Endodermal cell (in vitro differentiated cells): ENCODE results near the gene CDIPT. TPM values are rescaled to one million over a fixed set of nuclear protein-coding genes. Genes with fewer than 3 reads are reported as not detected.

Source experiments
- DNase-seq: peaks from one replicate; pipeline ENCODE4 v3.0.0-alpha.2; 2017
- H3K27ac ChIP-seq: 2 replicates; pipeline ENCODE4 v1.5.1; 2013; ENCODE audit warnings: mild to moderate bottlenecking, low read depth, low read length, moderate library complexity
- H3K27me3 ChIP-seq: 2 replicates; pipeline ENCODE4 v1.6.1; 2013; ENCODE audit warnings: mild to moderate bottlenecking, low read length, moderate library complexity; ENCODE audit not compliant: insufficient read depth, control insufficient read depth, poor library complexity, severe bottlenecking
- H3K36me3 ChIP-seq: 2 replicates; pipeline ENCODE4 v1.7.0; 2013; ENCODE audit warnings: mild to moderate bottlenecking, low read length, moderate library complexity; ENCODE audit not compliant: control insufficient read depth, insufficient read depth
- H3K4me1 ChIP-seq: one replicate; pipeline ENCODE4 v1.7.0; 2013; ENCODE audit warnings: low read length; ENCODE audit not compliant: control insufficient read depth, insufficient read depth
- H3K4me3 ChIP-seq: 2 replicates; pipeline ENCODE4 v1.5.1; 2013; ENCODE audit warnings: mild to moderate bottlenecking, low read length, moderate library complexity
- H3K9ac ChIP-seq: 2 replicates; pipeline ENCODE4 v1.6.1; 2013; ENCODE audit warnings: mild to moderate bottlenecking, low read length, moderate library complexity; ENCODE audit not compliant: poor library complexity, severe bottlenecking; ENCODE audit errors: extremely low read depth
- H3K9me3 ChIP-seq: 2 replicates; pipeline ENCODE4 v1.6.1; 2013; ENCODE audit warnings: mild to moderate bottlenecking, low read length, moderate library complexity; ENCODE audit not compliant: control insufficient read depth
- H3K27ac Mint-ChIP-seq: 2 replicates; pipeline ENCODE4 v1.8.0; 2020; ENCODE audit warnings: mixed read lengths
- H3K27me3 Mint-ChIP-seq: 2 replicates; pipeline ENCODE4 v1.8.0; 2021; ENCODE audit warnings: mild to moderate bottlenecking, mixed read lengths; ENCODE audit not compliant: insufficient read depth
- H3K36me3 Mint-ChIP-seq: 2 replicates; pipeline ENCODE4 v1.8.0; 2020; ENCODE audit warnings: low read depth, mixed read lengths
- H3K4me1 Mint-ChIP-seq: 2 replicates; pipeline ENCODE4 v1.8.0; 2020; ENCODE audit warnings: mixed read lengths
- H3K4me3 Mint-ChIP-seq: 2 replicates; pipeline ENCODE4 v1.8.0; 2020; ENCODE audit warnings: mild to moderate bottlenecking, moderate library complexity, mixed read lengths
- H3K9me3 Mint-ChIP-seq: 2 replicates; pipeline ENCODE4 v1.8.0; 2020; ENCODE audit warnings: mild to moderate bottlenecking, mixed read lengths
- CTCF ChIP-seq: fragments of 200-600 bp; sonication (generic); conservative IDR thresholded peaks from 2 replicates; pipeline ENCODE4 v1.5.0; 2021; ENCODE audit warnings: antibody characterized with exemption, mild to moderate bottlenecking
- WGBS, 2 experiments: methylation state at CpG; one replicate each; pipeline versions ENCODE4 v1.1.5 to v1.1.7; 2013; ENCODE audit warnings: missing lambda C conversion rate in 2 of 2, mixed read lengths in 1 of 2; ENCODE audit not compliant: insufficient coverage in 1 of 2, insufficient read length in 1 of 2; 5-methylcytosine and 5-hydroxymethylcytosine counted together
- total RNA-seq, 2 donors: library from RNA; stranded (reverse); fragmentation: NEBNext Ultra II Directional in 1 of 2; extraction: Animal tissue kit (Norgen Biotek cat#: 25700) in 1 of 2; gene quantifications; 2 replicates in 1 of 2; 3 replicates in 1 of 2; pipeline ENCODE4 v1.2.1, GENCODE V29; 2021

Gene CDIPT
- total RNA-seq, 2 donors from 2014 or later = 63.4 to 68.4 TPM

GRCh38 chr16:29825145-29826044, 37.6 kb downstream of the CDIPT start:
- Histone ChIP-seq H3K4me3 (no peak overlapping the region), H3K4me1 (peaks cover 6% of the 10 kb centered on the region), H3K9ac (no peak overlapping the region), H3K27me3 (no peaks in the 10 kb centered on the region), H3K36me3 (peaks cover 5% of the 10 kb centered on the region), H3K9me3 (no peaks in the 10 kb centered on the region), H3K27ac (peak overlapping the region; percentile 60)
- no peaks in the 10 kb centered on the region for H3K27me3 Mint-ChIP-seq
- H3K4me3 Mint-ChIP-seq = no peak overlapping the region
- no peak for TF ChIP-seq CTCF
- peak; percentile 65 for DNase-seq
- H3K36me3 Mint-ChIP-seq = peaks cover 5% of the 10 kb centered on the region
- no peaks in the 10 kb centered on the region for H3K9me3 Mint-ChIP-seq
- 92 to 98% methylated on average over 7 to 10 of the region's 10 CpGs for WGBS, 2 experiments
- H3K4me1 Mint-ChIP-seq = peaks cover 16% of the 10 kb centered on the region
- peak overlapping the region; percentile 82 for H3K27ac Mint-ChIP-seq

GRCh38 chr16:29824589-29825144, 38.4 kb downstream of the CDIPT start:
- H3K9me3 Mint-ChIP-seq = no peaks in the 10 kb centered on the region
- no peak for TF ChIP-seq CTCF
- Histone ChIP-seq H3K27ac (no peak overlapping the region), H3K4me1 (peaks cover 6% of the 10 kb centered on the region), H3K27me3 (no peaks in the 10 kb centered on the region), H3K4me3 (no peak overlapping the region), H3K9me3 (no peaks in the 10 kb centered on the region), H3K9ac (no peak overlapping the region), H3K36me3 (peaks cover 13% of the 10 kb centered on the region)
- DNase-seq = no peak
- H3K4me3 Mint-ChIP-seq = no peak overlapping the region
- H3K36me3 Mint-ChIP-seq = peaks cover 9% of the 10 kb centered on the region
- 94 to 95% methylated on average over 7 of the region's 7 CpGs for WGBS, 2 experiments
- H3K27ac Mint-ChIP-seq = peak overlapping the region; percentile 82
- H3K4me1 Mint-ChIP-seq = peaks cover 21% of the 10 kb centered on the region
- no peaks in the 10 kb centered on the region for H3K27me3 Mint-ChIP-seq

- WGBS, 2 experiments = 92 to 94% methylated on average over 5 to 7 of the region's 7 CpGs
- Mint-ChIP-seq H3K9me3 (no peaks in the 10 kb centered on the region), H3K27me3 (no peaks in the 10 kb centered on the region), H3K27ac (peak overlapping the region; percentile 44), H3K4me3 (no peak overlapping the region), H3K36me3 (peaks cover 28% of the 10 kb centered on the region), H3K4me1 (peaks cover 33% of the 10 kb centered on the region)
- H3K9me3 ChIP-seq = no peaks in the 10 kb centered on the region
- H3K9ac ChIP-seq = no peak overlapping the region
- peaks cover 30% of the 10 kb centered on the region for H3K36me3 ChIP-seq
- H3K27me3 ChIP-seq = no peaks in the 10 kb centered on the region
- H3K4me3 ChIP-seq = no peak overlapping the region
- no peak for TF ChIP-seq CTCF
- DNase-seq = no peak
- H3K4me1 ChIP-seq = peaks cover 6% of the 10 kb centered on the region
- H3K27ac ChIP-seq = no peak overlapping the region
Observed at GRCh38 chr16:29821643-29822115, 41.3 kb downstream of the CDIPT start.
